Endothelial cell of umbilical vein (primary cell): ENCODE results near the gene ICE2. TPM values are rescaled to one million over a fixed set of nuclear protein-coding genes. Genes with fewer than 3 reads are reported as not detected.

Experiments
- BruUV-seq: library from RNA; stranded (reverse); fragments of 400-500 nt; replicated peaks from 2 replicates; lab custom pipeline; 2021; lab: Mats Ljungman, UMichigan
- CTCF ChIA-PET: fragments of 300-600, 350-600 bp; sonication (Branson Sonifier 250); formaldehyde crosslinking; loops from one replicate; lab custom pipeline; 2021; ENCODE audit warnings: antibody characterized with exemption, inconsistent platforms; lab: Charles Lee
- POLR2A ChIA-PET: fragments of 300-600, 350-600 bp; sonication (Branson Sonifier 250); formaldehyde crosslinking; loops from one replicate; lab custom pipeline; 2021; ENCODE audit warnings: antibody characterized with exemption, inconsistent platforms; lab: Charles Lee
- DNase-seq: peaks from one replicate; pipeline ENCODE4 v3.0.0-alpha.2; 2011; ENCODE audit warnings: low read depth, low spot score
- FAIRE-seq: peaks from 2 replicates; lab custom pipeline; 2011; peaks lifted over from hg19 to GRCh38; lab: Jason Lieb, UNC
- H2AFZ ChIP-seq: 2 replicates; pipeline ENCODE4 v1.6.0; 2012; ENCODE audit warnings: low read depth, low read length, control low read depth, inconsistent platforms
- H3K27ac ChIP-seq: 2 replicates; pipeline ENCODE4 v1.5.1; 2011; ENCODE audit warnings: low read depth, mild to moderate bottlenecking, control low read depth, low read length, moderate library complexity; ENCODE audit not compliant: insufficient read depth
- H3K27me3 ChIP-seq, 2 experiments: 2 replicates each; pipeline versions ENCODE4 v1.6.0 to v1.6.1; 2011; ENCODE audit warnings: low read length in 2 of 2, mixed read lengths in 1 of 2; ENCODE audit not compliant: control insufficient read depth in 2 of 2, insufficient read depth in 2 of 2
- H3K36me3 ChIP-seq, 2 experiments: 2 replicates in 1 of 2; 3 replicates in 1 of 2; pipeline ENCODE4 v1.5.1; 2011; ENCODE audit warnings: low read length in 2 of 2, mild to moderate bottlenecking in 1 of 2, moderate library complexity in 1 of 2; ENCODE audit not compliant: control insufficient read depth in 2 of 2, insufficient read depth in 2 of 2; ENCODE audit errors: extremely low read depth in 1 of 2
- H3K4me1 ChIP-seq: 3 replicates; pipeline ENCODE4 v1.5.1; 2011; ENCODE audit warnings: mild to moderate bottlenecking, low read length; ENCODE audit not compliant: control insufficient read depth, insufficient read depth; ENCODE audit errors: extremely low read depth
- H3K4me2 ChIP-seq: 2 replicates; pipeline ENCODE4 v1.6.1; 2011; ENCODE audit warnings: low read length, control low read depth, mixed read lengths; ENCODE audit not compliant: insufficient read depth
- H3K4me3 ChIP-seq, 3 experiments: fragments of 200-600 bp in 1 of 3; sonication (generic), shearing (Covaris generic) in 1 of 3; replicated peaks in 1 of 3; 2 replicates each; pipeline ENCODE4 v1.5.1; 2011 to 2016; ENCODE audit warnings: control low read depth in 3 of 3, low read length in 3 of 3, mild to moderate bottlenecking in 2 of 3, inconsistent platforms in 1 of 3, low read depth in 1 of 3, moderate library complexity in 1 of 3; ENCODE audit not compliant: insufficient read depth in 1 of 3
- H3K79me2 ChIP-seq: 2 replicates; pipeline ENCODE4 v1.6.0; 2012; ENCODE audit warnings: low read length, inconsistent platforms; ENCODE audit not compliant: control insufficient read depth, insufficient read depth
- H3K9ac ChIP-seq: replicated peaks from 2 replicates; pipeline ENCODE3; 2011; ENCODE audit warnings: low read length, control low read depth; ENCODE audit not compliant: insufficient read depth; ENCODE audit errors: extremely low read depth
- H3K9me1 ChIP-seq: replicated peaks from 3 replicates; pipeline ENCODE4 v1.6.0; 2011; ENCODE audit warnings: mild to moderate bottlenecking, low read length; ENCODE audit not compliant: control insufficient read depth, insufficient read depth; ENCODE audit errors: extremely low read depth
- H3K9me3 ChIP-seq: replicated peaks from 2 replicates; pipeline ENCODE4 v1.5.1; 2012; ENCODE audit warnings: low read length, inconsistent platforms; ENCODE audit not compliant: control insufficient read depth, insufficient read depth
- H4K20me1 ChIP-seq: replicated peaks from 2 replicates; pipeline ENCODE3; 2011; ENCODE audit warnings: mild to moderate bottlenecking, low read length; ENCODE audit not compliant: control insufficient read depth, insufficient read depth; ENCODE audit errors: extremely low read depth
- CTCF ChIP-seq, 2 donors: IDR thresholded peaks; 1 replicate in 1 of 2; 2 replicates in 1 of 2; pipeline ENCODE4 v1.5.1; 2011; ENCODE audit warnings: low read length in 2 of 2, mild to moderate bottlenecking in 2 of 2, moderate library complexity in 2 of 2, control low read depth in 1 of 2, inconsistent platforms in 1 of 2, low read depth in 1 of 2; ENCODE audit not compliant: insufficient read depth in 1 of 2; ENCODE audit errors: extremely low read depth in 1 of 2
- EZH2 ChIP-seq: IDR thresholded peaks from 2 replicates; pipeline ENCODE4 v1.6.1; 2012; ENCODE audit warnings: borderline replicate concordance, low read depth, mild to moderate bottlenecking, moderate library complexity, low read length, inconsistent platforms; ENCODE audit not compliant: severe bottlenecking
- JUN ChIP-seq: IDR thresholded peaks from 2 replicates; pipeline ENCODE4 v1.6.1; 2011; ENCODE audit warnings: borderline replicate concordance, low read depth; ENCODE audit not compliant: insufficient read length, insufficient read depth
- MAX ChIP-seq: IDR thresholded peaks from 2 replicates; pipeline ENCODE4 v1.6.1; 2011; ENCODE audit not compliant: insufficient read depth, insufficient read length
- MYC ChIP-seq: IDR thresholded peaks from one replicate; pipeline ENCODE4 v1.6.1; 2011; ENCODE audit warnings: mild to moderate bottlenecking, low read depth, low read length
- dilution Hi-C: fragments of 300-500 bp; cut with MboI; formaldehyde crosslinking; loops from one replicate; pipeline ENCODE4 v1.15.0; 2019; ENCODE audit warnings: low sequenced_read_pairs; ENCODE audit not compliant: extremely low pct_ligation_motif_present
- intact Hi-C: fragments of 100-400 bp; cut with micrococcal nuclease; formaldehyde crosslinking; loops from one replicate; pipeline ENCODE4 v1.10.0; 2022
- polyA plus RNA-seq, 4 experiments: library from polyadenylated mRNA; depleted of rRNA in 3 of 4; stranded (reverse) in 3 of 4; unstranded in 1 of 4; fragments of >200 nt; gene quantifications; 2 replicates each; pipeline versions ENCODE4 v1.2.1 to v1.2.3, GENCODE V29; 2011 to 2012; ENCODE audit warnings: missing spikeins in 1 of 4
- total RNA-seq: library from RNA; stranded (reverse); gene quantifications from 2 replicates; pipeline ENCODE4 v1.2.3, GENCODE V29; 2021

The ICE2 gene
- total and polyA plus RNA-seq, 2 donors (not counting 3 experiments of a cell fraction or from before 2014, with no cell fraction given) = 22.1 to 57.0 TPM

- no peaks in the 10 kb centered on the region for H3K4me1 ChIP-seq
- POLR2A ChIA-PET = no interaction called here
- H2AFZ ChIP-seq = no peak overlapping the region
- H3K27ac ChIP-seq = no peak overlapping the region
- dilution Hi-C loops = no loop called here
- peaks cover 0 to 6% of the 10 kb centered on the region in 2 experiments for H3K36me3 ChIP-seq
- CTCF ChIA-PET = interaction anchor here (0.8 to 2.1 kb wide), 6 partner anchors 10 to 34 kb away, joined by 3 to 7 read pairs (median 4); no protein-coding TSS in a partner anchor
- no peak overlapping the region for H3K9ac ChIP-seq
- H3K79me2 ChIP-seq = no peaks in the 10 kb centered on the region
- BruUV-seq = no TSS peak
- no peak for DNase-seq
- TF ChIP-seq CTCF (IDR thresholded peaks at IDR 0.05; ENCODE audit: extremely low read depth in 1 of 2, insufficient read depth in 1 of 2, low read depth in 1 of 2, low read length in 2 of 2) (no peak), JUN (no peak), MYC (no peak), EZH2 (no peak), MAX (no peak)
- intact Hi-C loops = no loop called here
- no peak overlapping the region for H3K4me3 ChIP-seq
- FAIRE-seq = no peak
- H3K27me3 ChIP-seq = no peaks in the 10 kb centered on the region
- H4K20me1 ChIP-seq = no peaks in the 10 kb centered on the region
- H3K9me3 ChIP-seq = no peaks in the 10 kb centered on the region
- no peaks in the 10 kb centered on the region for H3K9me1 ChIP-seq
- no peak overlapping the region for H3K4me2 ChIP-seq
Observed at GRCh38 chr15:60496853-60497252, 17.9 kb upstream of the ICE2 start.
